Right lobe of liver (tissue), 6 donors: ENCODE results near the gene GALNT7. TPM values are rescaled to one million over a fixed set of nuclear protein-coding genes. Genes with fewer than 3 reads are reported as not detected.

ENCODE experiments used
- ATAC-seq, 4 donors: fragments of 200-7000 bp; cut with Tn5 transposase; one replicate each; pipeline ENCODE4 v1.9.1; 2020; ENCODE audit warnings: mild to moderate bottlenecking in 4 of 4, moderate library complexity in 4 of 4
- DNase-seq, 3 donors: peaks; one replicate each; pipeline ENCODE4 v3.0.0-alpha.2; 2020
- H3K27ac ChIP-seq, 3 donors: fragments of 200-600 bp; one replicate each; pipeline ENCODE4 v1.8.0; 2022
- H3K27me3 ChIP-seq, 2 donors: fragments of 200-600 bp; one replicate each; pipeline ENCODE4 v1.8.0; 2022
- H3K36me3 ChIP-seq, 4 donors: fragments of 200-600 bp; sonication (generic) in 1 of 4; one replicate each; pipeline versions ENCODE4 v1.5.1 to v1.8.0; 2017 to 2022; ENCODE audit warnings: control low read depth in 1 of 4
- H3K4me1 ChIP-seq, 4 donors: fragments of 200-600 bp; sonication (generic) in 1 of 4; one replicate each; pipeline versions ENCODE4 v1.5.1 to v1.8.0; 2017 to 2022; ENCODE audit warnings: control low read depth in 1 of 4
- H3K4me3 ChIP-seq, 3 donors: fragments of 200-600 bp; one replicate each; pipeline ENCODE4 v1.8.0; 2022
- H3K9me3 ChIP-seq, 4 donors: fragments of 200-600 bp; sonication (generic) in 1 of 4; one replicate each; pipeline versions ENCODE4 v1.5.1 to v1.8.0; 2017 to 2022; ENCODE audit warnings: control low read depth in 1 of 4
- CTCF ChIP-seq, 4 donors: fragments of 200-600 bp in 3 of 4; fragments of 450-650 bp in 1 of 4; IDR thresholded peaks; one replicate each; pipeline versions ENCODE4 v1.5.1 to v1.8.0; 2016 to 2022; ENCODE audit warnings: antibody characterized with exemption in 4 of 4, mild to moderate bottlenecking in 2 of 4
- POLR2A ChIP-seq: fragments of 450-650 bp; IDR thresholded peaks from one replicate; pipeline ENCODE4 v1.6.1; 2017; ENCODE audit warnings: antibody characterized with exemption, mild to moderate bottlenecking
- WGBS: methylation state at CpG from one replicate; pipeline ENCODE4 v1.1.6; 2018; ENCODE audit warnings: low coverage, low lambda C conversion rate; ENCODE audit not compliant: insufficient coverage; ENCODE audit errors: missing lambda C conversion rate; 5-methylcytosine and 5-hydroxymethylcytosine counted together
- intact Hi-C, 2 donors: fragments of 100-400 bp; cut with DNase I; formaldehyde crosslinking; loops; one replicate each; pipeline versions ENCODE4 v1.11.2 to v1.14.1; 2022
- total RNA-seq, 6 experiments: library from RNA; depleted of rRNA in 2 of 6; stranded (reverse); fragments of >200 nt in 2 of 6; fragmentation: NEBNext Ultra II Directional in 3 of 6; extraction: Animal tissue kit (Norgen Biotek cat#: 25700) in 3 of 6; gene quantifications; one replicate each; pipeline versions ENCODE4 v1.1.0 to v1.2.4, GENCODE V29; 2016 to 2023
- donor health status: DM: no; HTN: yes; CAD: no.
- donor health status: DM: no; HTN: no; CAD: no.
- donor health status: DM: no; HTN: no; CAD: no.
- donor health status: DM: no; HTN: yes; CAD: no.
- donor health status: DM: no; HTN: yes; CAD: no.

GALNT7 gene
- total RNA-seq, 6 experiments from 2014 or later, result 0.62 to 2.2 (median 1.4) TPM

GRCh38 chr4:173192375-173193162 lies 24.0 kb downstream of the GALNT7 start:
- intact Hi-C loops, result no loop called here
- no peaks in the 10 kb centered on the region for H3K9me3 ChIP-seq
- no peak overlapping the region for H3K27ac ChIP-seq
- H3K4me3 ChIP-seq, result no peak overlapping the region
- H3K4me1 ChIP-seq, result no peaks in the 10 kb centered on the region
- no peaks in the 10 kb centered on the region for H3K36me3 ChIP-seq
- TF ChIP-seq POLR2A (no peak), CTCF (IDR thresholded peaks at IDR 0.05) (no peak)
- DNase-seq (no peak), ATAC-seq (no peak)
- WGBS, result 40% methylated on average over 6 of the region's 7 CpGs
- H3K27me3 ChIP-seq, result no peaks in the 10 kb centered on the region

GRCh38 chr4:173194157-173194556 lies 25.5 kb downstream of the GALNT7 start:
- no peak for DNase-seq
- no peaks in the 10 kb centered on the region for H3K36me3 ChIP-seq
- 56% methylated on average over 2 of the region's 2 CpGs for WGBS
- no peak overlapping the region for H3K4me3 ChIP-seq
- H3K27me3 ChIP-seq, result no peaks in the 10 kb centered on the region
- no peaks in the 10 kb centered on the region for H3K4me1 ChIP-seq
- ATAC-seq, result no peak
- H3K27ac ChIP-seq, result no peak overlapping the region
- H3K9me3 ChIP-seq, result no peaks in the 10 kb centered on the region
- intact Hi-C loops, result no loop called here
- TF ChIP-seq POLR2A (no peak), CTCF (IDR thresholded peaks at IDR 0.05) (no peak)

- Histone ChIP-seq H3K36me3 (no peaks in the 10 kb centered on the region), H3K27me3 (no peaks in the 10 kb centered on the region), H3K4me3 (no peak overlapping the region), H3K4me1 (no peaks in the 10 kb centered on the region), H3K27ac (no peak overlapping the region), H3K9me3 (no peaks in the 10 kb centered on the region)
- TF ChIP-seq POLR2A (no peak), CTCF (IDR thresholded peaks at IDR 0.05) (no peak)
- 52% methylated on average over 3 of the region's 3 CpGs for WGBS
- DNase-seq (no peak), ATAC-seq (no peak)
- intact Hi-C loops, result no loop called here
Measured at GRCh38 chr4:173195109-173195508, 26.5 kb downstream of the GALNT7 start.

- 83% methylated on average over 4 of the region's 4 CpGs for WGBS
Measured at GRCh38 chr4:173199553-173199952, 30.9 kb downstream of the GALNT7 start.

More at GRCh38 chr4:173199553-173199952, 30.9 kb downstream of the GALNT7 start:
- TF ChIP-seq POLR2A, result no peak
- TF ChIP-seq CTCF (IDR thresholded peaks at IDR 0.05), result no peak
- no peak overlapping the region for H3K27ac ChIP-seq
- no peaks in the 10 kb centered on the region for H3K27me3 ChIP-seq
- H3K9me3 ChIP-seq, result no peaks in the 10 kb centered on the region
- no peaks in the 10 kb centered on the region for H3K4me1 ChIP-seq
- H3K36me3 ChIP-seq, result no peaks in the 10 kb centered on the region
- ATAC-seq (no peak), DNase-seq (no peak)
- no peak overlapping the region for H3K4me3 ChIP-seq
- intact Hi-C loops, result no loop called here
